Measurements from ENCODE around the gene PPFIA3. TPM values are rescaled to one million over a fixed set of nuclear protein-coding genes. Genes with fewer than 3 reads are reported as not detected.

PPFIA3 gene
- total and polyA plus RNA-seq, 2 of the 4 experiments (the other 2 are of a cell fraction), result 0.90 to 2.4 TPM

GRCh38 chr19:49188626-49189200 lies 69.4 kb downstream of the PPFIA3 start:
- H3K23ac ChIP-seq (ENCODE audit: low read depth, low read length), result no peak overlapping the region
- DNase-seq, result no peak
- H3K36me3 ChIP-seq (ENCODE audit: control insufficient read depth, insufficient read depth, low read length), result peaks cover 36% of the 10 kb centered on the region

More at GRCh38 chr19:49188626-49189200, 69.4 kb downstream of the PPFIA3 start:
- H3K4me3 ChIP-seq (ENCODE audit: insufficient read depth, low read depth, low read length), result no peak overlapping the region
- in situ Hi-C loops (cut with MboI; ENCODE audit: low sequenced_read_pairs), result no loop called here
- intact Hi-C loops (cut with micrococcal nuclease), result no loop called here
- no peak overlapping the region for H3K4me2 ChIP-seq (ENCODE audit: low read depth, low read length)
- no peak overlapping the region for H3K4ac ChIP-seq (ENCODE audit: low read depth, low read length)
- H3K14ac ChIP-seq (replicated peaks; ENCODE audit: low read depth, low read length), result no peak overlapping the region
- no peak overlapping the region for H3K27ac ChIP-seq (ENCODE audit: insufficient read depth, low read length)
- H2BK5ac ChIP-seq (ENCODE audit: low read depth, low read length, poor library complexity, severe bottlenecking), result no peak overlapping the region
- ChIA-PET POLR2A (ENCODE audit: unreplicated experiment) (no interaction called here), CTCF (no interaction called here)
- TF ChIP-seq MAFK (IDR thresholded peaks at IDR 0.05; ENCODE audit: low read depth, low read length) (no peak), NFE2L2 (IDR thresholded peaks at IDR 0.05; ENCODE audit: low read depth, low read length) (no peak), CHD1 (IDR thresholded peaks at IDR 0.05; ENCODE audit: low read depth, low read length) (no peak), CTCF (conservative IDR thresholded peaks at IDR 0.05; ENCODE audit: low read depth, low read length) (no peak), RAD21 (IDR thresholded peaks at IDR 0.05; ENCODE audit: low read length) (no peak), CEBPB (IDR thresholded peaks at IDR 0.05; ENCODE audit: low read depth, low read length) (no peak), POLR2A (IDR thresholded peaks at IDR 0.05; ENCODE audit: low read depth, low read length) (no peak), BHLHE40 (IDR thresholded peaks at IDR 0.05; ENCODE audit: low read depth, low read length) (no peak), FOS (IDR thresholded peaks at IDR 0.05; ENCODE audit: low read depth, low read length) (no peak), MAZ (IDR thresholded peaks at IDR 0.05; ENCODE audit: borderline replicate concordance, low read depth, low read length) (no peak), SMC3 (IDR thresholded peaks at IDR 0.05; ENCODE audit: low read depth, low read length) (no peak)
- H2AFZ ChIP-seq (replicated peaks; ENCODE audit: low read length, poor library complexity), result no peak overlapping the region
- no peak overlapping the region for H3K9ac ChIP-seq (ENCODE audit: low read depth, low read length)
- no peak overlapping the region for H2BK20ac ChIP-seq (ENCODE audit: low read depth, low read length)
- no peaks in the 10 kb centered on the region for H3K79me1 ChIP-seq (ENCODE audit: low read depth in 1 of 2, low read length in 2 of 2)
- no peak overlapping the region for H2AK5ac ChIP-seq (ENCODE audit: low read depth, low read length)
- H3K9me3 ChIP-seq (ENCODE audit: control insufficient read depth, insufficient read depth, low read length), result no peaks in the 10 kb centered on the region
- no TSS peak for BruUV-seq (replicated peaks)
- H4K91ac ChIP-seq (ENCODE audit: insufficient read depth, low read depth, low read length), result no peak overlapping the region
- no peaks in the 10 kb centered on the region for H4K20me1 ChIP-seq (ENCODE audit: insufficient read depth, low read length)
- no peak overlapping the region for H4K5ac ChIP-seq (ENCODE audit: low read depth, low read length)
- H3K4me1 ChIP-seq (ENCODE audit: control insufficient read depth, insufficient read depth, low read length), result no peaks in the 10 kb centered on the region
- no peak overlapping the region for H3K56ac ChIP-seq (ENCODE audit: extremely low read depth, insufficient read depth, low read length)
- no peak overlapping the region for H4K8ac ChIP-seq (ENCODE audit: low read depth in 2 of 2, low read length in 2 of 2)
- no peak overlapping the region for H3K18ac ChIP-seq (ENCODE audit: low read depth, low read length)
- no peak overlapping the region for H2BK15ac ChIP-seq (ENCODE audit: low read depth, low read length)
- no peak for ATAC-seq (ENCODE audit: low read depth)
- dilution Hi-C loops (cut with HindIII; ENCODE audit: low sequenced_read_pairs, unreplicated experiment), result no loop called here
- H3K27me3 ChIP-seq (ENCODE audit: control insufficient read depth, insufficient read depth, low read length), result no peaks in the 10 kb centered on the region
- H3K9me1 ChIP-seq (ENCODE audit: insufficient read depth, low read length), result 0 out of 2 replicates have a peak, but pooled peaks cover 2% of the 10 kb centered on the region
- no peak overlapping the region for H2AK9ac ChIP-seq (replicated peaks; ENCODE audit: low read depth, low read length, poor library complexity)
- WGBS, 2 experiments (ENCODE audit: extremely low coverage in 2 of 2, insufficient read length in 1 of 2), result 83% methylated on average over 10 of the region's 21 CpGs; no CpG with 5 or more reads in 1 of the 2 experiments
- no peak overlapping the region for H2BK120ac ChIP-seq (ENCODE audit: low read depth, low read length)
